ENCODE data around the gene KIAA0753. TPM values are rescaled to one million over a fixed set of nuclear protein-coding genes. Genes with fewer than 3 reads are reported as not detected.
A peak's percentile ranks its signal among the peaks of the same experiment; 100 is the strongest.

Gene KIAA0753
- total and polyA plus RNA-seq, 2 of the 13 experiments (the other 11 are each of a cell fraction or from before 2014, with no cell fraction given): 5.2 to 9.1 TPM

DNA sequence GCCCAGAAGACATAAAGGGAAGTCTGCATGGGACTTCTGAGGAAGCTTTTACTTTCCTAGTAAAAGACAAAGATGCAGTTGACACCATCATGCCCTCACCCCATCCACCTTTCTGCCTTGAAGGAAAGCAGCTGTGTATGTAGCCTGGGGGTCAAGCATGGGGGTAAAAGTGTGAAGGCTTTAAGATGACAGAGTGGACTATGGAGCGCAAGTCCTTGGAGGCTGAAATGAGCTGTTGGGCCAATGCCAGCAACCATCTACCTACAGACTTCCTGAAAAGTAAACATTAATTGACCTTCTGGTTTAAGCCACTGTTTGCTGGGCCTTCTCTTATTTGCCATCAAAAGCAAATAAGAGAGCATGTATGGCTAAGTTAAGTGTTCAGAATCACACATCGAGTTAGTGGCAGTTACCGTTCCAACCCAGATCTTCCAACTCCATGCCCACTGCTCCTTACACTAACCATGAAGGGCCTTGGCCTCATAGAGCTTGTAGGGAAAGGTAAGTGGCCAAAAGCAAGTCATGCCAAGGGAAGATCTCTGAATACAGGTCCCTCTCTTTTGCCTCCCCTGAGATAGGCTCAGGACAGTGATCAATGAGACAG lies 42.7 kb upstream of the KIAA0753 start (continued):
- TF ChIP-seq ARID5B (CRISPR knock-in tag; IDR thresholded peaks at IDR 0.05) (peak; percentile 74), NBN (conservative IDR thresholded peaks at IDR 0.05) (no peak), FOXA3 (CRISPR knock-in tag; IDR thresholded peaks at IDR 0.05) (peak; percentile 75), IRF2 (CRISPR knock-in tag; IDR thresholded peaks at IDR 0.05) (no peak; the same call in 1 of the 2 replicates), PLRG1 (conservative IDR thresholded peaks at IDR 0.05) (no peak), TMF1 (CRISPR knock-in tag; IDR thresholded peaks at IDR 0.05; ENCODE audit: low read depth) (0 out of 2 replicates have a peak, but pooled peaks have one; percentile 31), TIGD3 (CRISPR knock-in tag; IDR thresholded peaks at IDR 0.05; ENCODE audit: borderline replicate concordance) (0 out of 2 replicates have a peak, but pooled peaks have one; percentile 51), ZNF652 (CRISPR knock-in tag; IDR thresholded peaks at IDR 0.05; ENCODE audit: borderline replicate concordance, low read depth) (no peak), ZFP82 (CRISPR knock-in tag; IDR thresholded peaks at IDR 0.05; ENCODE audit: borderline replicate concordance) (no peak), FOXJ3 (CRISPR knock-in tag; IDR thresholded peaks at IDR 0.05; ENCODE audit: borderline replicate concordance) (peak; percentile 64; the same call in 1 of the 2 replicates), GLI4 (CRISPR knock-in tag; IDR thresholded peaks at IDR 0.05; ENCODE audit: borderline replicate concordance) (no peak), PRMT3 (CRISPR knock-in tag; IDR thresholded peaks at IDR 0.05; ENCODE audit: borderline replicate concordance, low read depth) (no peak), RXRB (CRISPR knock-in tag; IDR thresholded peaks at IDR 0.05; ENCODE audit: borderline replicate concordance) (peak; percentile 55; the same call in 1 of the 2 replicates), DMAP1 (CRISPR knock-in tag; IDR thresholded peaks at IDR 0.05) (no peak), ATF2 (CRISPR knock-in tag; IDR thresholded peaks at IDR 0.05) (peak; percentile 29; the same call in 1 of the 2 replicates), MIER3 (CRISPR knock-in tag; IDR thresholded peaks at IDR 0.05; ENCODE audit: borderline replicate concordance) (no peak; the same call in 1 of the 2 replicates), KDM3A (CRISPR knock-in tag; IDR thresholded peaks at IDR 0.05; ENCODE audit: low read depth) (no peak)
- TF ChIP-seq, protein P1, sequence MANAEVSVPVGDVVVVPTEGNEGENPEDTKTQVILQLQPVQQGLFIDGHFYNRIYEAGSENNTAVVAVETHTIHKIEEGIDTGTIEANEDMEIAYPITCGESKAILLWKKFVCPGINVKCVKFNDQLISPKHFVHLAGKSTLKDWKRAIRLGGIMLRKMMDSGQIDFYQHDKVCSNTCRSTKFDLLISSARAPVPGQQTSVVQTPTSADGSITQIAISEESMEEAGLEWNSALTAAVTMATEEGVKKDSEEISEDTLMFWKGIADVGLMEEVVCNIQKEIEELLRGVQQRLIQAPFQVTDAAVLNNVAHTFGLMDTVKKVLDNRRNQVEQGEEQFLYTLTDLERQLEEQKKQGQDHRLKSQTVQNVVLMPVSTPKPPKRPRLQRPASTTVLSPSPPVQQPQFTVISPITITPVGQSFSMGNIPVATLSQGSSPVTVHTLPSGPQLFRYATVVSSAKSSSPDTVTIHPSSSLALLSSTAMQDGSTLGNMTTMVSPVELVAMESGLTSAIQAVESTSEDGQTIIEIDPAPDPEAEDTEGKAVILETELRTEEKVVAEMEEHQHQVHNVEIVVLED (CRISPR knock-in tag; IDR thresholded peaks at IDR 0.05; ENCODE audit: borderline replicate concordance): no peak
- TF ChIP-seq, protein P2, sequence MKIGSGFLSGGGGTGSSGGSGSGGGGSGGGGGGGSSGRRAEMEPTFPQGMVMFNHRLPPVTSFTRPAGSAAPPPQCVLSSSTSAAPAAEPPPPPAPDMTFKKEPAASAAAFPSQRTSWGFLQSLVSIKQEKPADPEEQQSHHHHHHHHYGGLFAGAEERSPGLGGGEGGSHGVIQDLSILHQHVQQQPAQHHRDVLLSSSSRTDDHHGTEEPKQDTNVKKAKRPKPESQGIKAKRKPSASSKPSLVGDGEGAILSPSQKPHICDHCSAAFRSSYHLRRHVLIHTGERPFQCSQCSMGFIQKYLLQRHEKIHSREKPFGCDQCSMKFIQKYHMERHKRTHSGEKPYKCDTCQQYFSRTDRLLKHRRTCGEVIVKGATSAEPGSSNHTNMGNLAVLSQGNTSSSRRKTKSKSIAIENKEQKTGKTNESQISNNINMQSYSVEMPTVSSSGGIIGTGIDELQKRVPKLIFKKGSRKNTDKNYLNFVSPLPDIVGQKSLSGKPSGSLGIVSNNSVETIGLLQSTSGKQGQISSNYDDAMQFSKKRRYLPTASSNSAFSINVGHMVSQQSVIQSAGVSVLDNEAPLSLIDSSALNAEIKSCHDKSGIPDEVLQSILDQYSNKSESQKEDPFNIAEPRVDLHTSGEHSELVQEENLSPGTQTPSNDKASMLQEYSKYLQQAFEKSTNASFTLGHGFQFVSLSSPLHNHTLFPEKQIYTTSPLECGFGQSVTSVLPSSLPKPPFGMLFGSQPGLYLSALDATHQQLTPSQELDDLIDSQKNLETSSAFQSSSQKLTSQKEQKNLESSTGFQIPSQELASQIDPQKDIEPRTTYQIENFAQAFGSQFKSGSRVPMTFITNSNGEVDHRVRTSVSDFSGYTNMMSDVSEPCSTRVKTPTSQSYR (CRISPR knock-in tag; IDR thresholded peaks at IDR 0.05; ENCODE audit: borderline replicate concordance): no peak; the same call in 1 of the 2 replicates
